OCI-LY7 (cell line): ENCODE results near the gene FAM222A. TPM values are rescaled to one million over a fixed set of nuclear protein-coding genes. Genes with fewer than 3 reads are reported as not detected.

Experiments used
- BruUV-seq: library from RNA; stranded (reverse); fragments of 400-500 nt; replicated peaks from 2 replicates; lab custom pipeline; 2021; lab: Mats Ljungman, UMichigan
- CTCF ChIA-PET: fragments of 300-600 bp; sonication (Branson Sonifier 250); formaldehyde crosslinking; loops from one replicate; lab custom pipeline; 2022; ENCODE audit warnings: antibody characterized with exemption; ENCODE audit not compliant: unreplicated experiment; lab: Charles Lee
- POLR2A ChIA-PET: fragments of 300-600 bp; sonication (Branson Sonifier 250); formaldehyde crosslinking; loops from one replicate; lab custom pipeline; 2022; ENCODE audit warnings: antibody characterized with exemption; lab: Charles Lee
- DNase-seq: peaks from one replicate; pipeline ENCODE4 v3.0.0-alpha.2; 2015; ENCODE audit warnings: low spot score
- H2AFZ ChIP-seq: fragments of 200-600 bp; sonication (generic), shearing (Covaris generic); 2 replicates; pipeline ENCODE4 v1.6.1; 2014; ENCODE audit warnings: mild to moderate bottlenecking, antibody characterized with exemption, low read length, moderate library complexity
- H3K27ac ChIP-seq: fragments of 200-600 bp; sonication (generic); 2 replicates; pipeline ENCODE4 v1.5.1; 2014; ENCODE audit warnings: mixed run types, low read depth, mild to moderate bottlenecking, moderate library complexity, low read length, inconsistent platforms; ENCODE audit not compliant: poor library complexity, severe bottlenecking
- H3K36me3 ChIP-seq: fragments of 200-600 bp; sonication (generic); 2 replicates; pipeline ENCODE4 v1.6.1; 2014; ENCODE audit warnings: mild to moderate bottlenecking, antibody characterized with exemption, low read length, moderate library complexity, mixed read lengths; ENCODE audit not compliant: insufficient read depth
- H3K4me1 ChIP-seq: fragments of 200-600 bp; sonication (generic); 2 replicates; pipeline ENCODE4 v1.5.1; 2014; ENCODE audit warnings: mild to moderate bottlenecking, low read length; ENCODE audit not compliant: insufficient read depth, poor library complexity, severe bottlenecking
- H3K4me2 ChIP-seq: fragments of 200-600 bp; sonication (generic); 2 replicates; pipeline ENCODE4 v1.6.1; 2014; ENCODE audit warnings: mild to moderate bottlenecking, low read length
- H3K4me3 ChIP-seq: fragments of 200-600 bp; sonication (generic); 2 replicates; pipeline ENCODE4 v1.5.1; 2014; ENCODE audit warnings: mild to moderate bottlenecking, low read depth, low read length; ENCODE audit not compliant: poor library complexity, severe bottlenecking
- H3K79me2 ChIP-seq: fragments of 200-600 bp; sonication (generic); 2 replicates; pipeline ENCODE4 v1.6.1; 2016; ENCODE audit warnings: low read depth, mild to moderate bottlenecking, low read length, moderate library complexity, mixed read lengths; ENCODE audit not compliant: insufficient read depth
- H3K9me2 ChIP-seq: fragments of 200-600 bp; sonication (generic); 2 replicates; pipeline ENCODE4 v1.6.1; 2016; ENCODE audit warnings: mild to moderate bottlenecking, low read length, mixed read lengths; ENCODE audit not compliant: insufficient read depth
- H3K9me3 ChIP-seq: fragments of 200-600 bp; sonication (generic); 2 replicates; pipeline ENCODE4 v1.6.1; 2014; ENCODE audit warnings: mild to moderate bottlenecking, mixed run types, low read length, mixed read lengths
- H4K20me1 ChIP-seq: fragments of 200-600 bp; sonication (generic); 2 replicates; pipeline ENCODE4 v1.6.1; 2014; ENCODE audit warnings: mild to moderate bottlenecking, antibody characterized with exemption, low read length, moderate library complexity, mixed read lengths; ENCODE audit not compliant: insufficient read depth
- CTCF ChIP-seq: fragments of 200-600 bp; sonication (generic); conservative IDR thresholded peaks from 2 replicates; pipeline ENCODE4 v1.5.1; 2014; ENCODE audit warnings: mild to moderate bottlenecking, antibody characterized with exemption, low read length, moderate library complexity, mixed read lengths
- EZH2phosphoT487 ChIP-seq: fragments of 200-600 bp; sonication (generic); IDR thresholded peaks from 2 replicates; pipeline ENCODE4 v1.6.1; 2018; ENCODE audit warnings: low read depth, borderline replicate concordance, mild to moderate bottlenecking, mixed run types, antibody characterized with exemption, low read length, moderate library complexity, mixed read lengths
- intact Hi-C: fragments of 100-400 bp; cut with micrococcal nuclease; formaldehyde crosslinking; loops from one replicate; pipeline ENCODE4 v1.10.0; 2022; ENCODE audit not compliant: unreplicated experiment
- total RNA-seq, 2 experiments: library from RNA; depleted of rRNA in 1 of 2; stranded (reverse); fragments of >200 nt in 1 of 2; shearing (Covaris generic) in 1 of 2; gene quantifications; 2 replicates each; pipeline ENCODE4 v1.2.3, GENCODE V29; 2014 to 2022

FAM222A gene
- total RNA-seq, 2 experiments from 2014 or later, result 0.98 to 1.8 TPM

GRCh38 chr12:109810954-109811623 lies 97.5 kb downstream of the FAM222A start:
- H3K79me2 ChIP-seq, result no peaks in the 10 kb centered on the region
- no peak overlapping the region for H3K4me2 ChIP-seq
- no peaks in the 10 kb centered on the region for H3K4me1 ChIP-seq
- BruUV-seq, result no TSS peak
- H3K36me3 ChIP-seq, result no peaks in the 10 kb centered on the region
- no peak overlapping the region for H3K4me3 ChIP-seq
- DNase-seq, result no peak
- H4K20me1 ChIP-seq, result no peaks in the 10 kb centered on the region
- intact Hi-C loops, result no loop called here
- POLR2A ChIA-PET, result no interaction called here
- no peak overlapping the region for H3K27ac ChIP-seq
- CTCF ChIA-PET, result no interaction called here
- TF ChIP-seq CTCF (no peak), EZH2phosphoT487 (no peak)
- no peaks in the 10 kb centered on the region for H3K9me3 ChIP-seq
- H2AFZ ChIP-seq, result no peak overlapping the region
- H3K9me2 ChIP-seq, result no peaks in the 10 kb centered on the region

DNA sequence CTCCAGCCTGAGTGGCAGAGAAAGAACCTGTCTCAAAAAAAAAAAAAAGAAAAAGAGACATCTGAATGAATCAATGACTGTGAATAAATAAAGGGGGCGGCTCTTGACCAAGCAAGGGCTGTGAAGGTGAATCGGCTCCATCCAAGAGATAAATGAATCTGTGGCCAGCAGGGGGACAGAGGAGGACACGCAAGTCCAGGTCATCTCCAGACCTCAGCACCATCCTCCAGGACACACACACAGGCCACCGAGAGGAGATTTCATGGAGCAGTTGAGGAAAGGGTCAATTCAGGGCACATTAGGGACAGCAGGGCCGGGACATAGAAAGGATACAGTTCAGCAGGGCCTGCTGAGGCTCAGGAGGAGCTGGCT lies 98.0 kb downstream of the FAM222A start:
- Histone ChIP-seq H2AFZ (no peak overlapping the region), H3K4me2 (no peak overlapping the region), H3K79me2 (no peaks in the 10 kb centered on the region), H3K4me1 (no peaks in the 10 kb centered on the region), H3K9me2 (no peaks in the 10 kb centered on the region), H3K27ac (no peak overlapping the region), H3K36me3 (no peaks in the 10 kb centered on the region), H4K20me1 (no peaks in the 10 kb centered on the region), H3K9me3 (no peaks in the 10 kb centered on the region), H3K4me3 (no peak overlapping the region)
- ChIA-PET CTCF (no interaction called here), POLR2A (no interaction called here)
- TF ChIP-seq EZH2phosphoT487 (no peak), CTCF (no peak)
- no TSS peak for BruUV-seq
- intact Hi-C loops, result no loop called here
- DNase-seq, result no peak

GRCh38 chr12:109813810-109814416 lies 100.3 kb downstream of the FAM222A start:
- CTCF ChIA-PET, result no interaction called here
- no TSS peak for BruUV-seq
- intact Hi-C loops, result no loop called here
- Histone ChIP-seq H2AFZ (no peak overlapping the region), H3K9me2 (no peaks in the 10 kb centered on the region), H3K36me3 (no peaks in the 10 kb centered on the region), H3K4me3 (no peak overlapping the region), H3K9me3 (no peaks in the 10 kb centered on the region), H4K20me1 (no peaks in the 10 kb centered on the region), H3K27ac (no peak overlapping the region), H3K79me2 (no peaks in the 10 kb centered on the region), H3K4me1 (no peaks in the 10 kb centered on the region), H3K4me2 (no peak overlapping the region)
- TF ChIP-seq CTCF (no peak), EZH2phosphoT487 (no peak)
- no peak for DNase-seq
- POLR2A ChIA-PET, result no interaction called here
